HEK293 (cell line): ENCODE data around the gene AGAP1.

Source experiments
- CTCF ChIA-PET: fragments of 350-600 bp; formaldehyde crosslinking; extraction: SDS; loops from one replicate; lab custom pipeline; 2021; ENCODE audit warnings: antibody characterized with exemption; lab: Yijun Ruan, JAX
- POLR2A ChIA-PET: fragments of 300-600 bp; formaldehyde crosslinking; extraction: SDS; loops from one replicate; lab custom pipeline; 2020; ENCODE audit warnings: antibody characterized with exemption, inconsistent platforms; lab: Yijun Ruan, JAX
- H3K27ac ChIP-seq: fragments of 200-500 bp; sonication (Bioruptor generic); 2 replicates; pipeline ENCODE4 v1.5.1; 2014; ENCODE audit warnings: low read depth, low read length, control low read depth, inconsistent platforms; ENCODE audit errors: extremely low read depth
- H3K36me3 ChIP-seq, 2 experiments: fragments of 200-500 bp in 1 of 2; sonication (Bioruptor generic) in 1 of 2; 1 replicate in 1 of 2; 2 replicates in 1 of 2; pipeline ENCODE4 v1.5.1; 2014 to 2017; ENCODE audit warnings: inconsistent platforms in 2 of 2, low read length in 2 of 2; ENCODE audit not compliant: control insufficient read depth in 2 of 2, insufficient read depth in 1 of 2
- H3K4me1 ChIP-seq: fragments of 200-500 bp; sonication (Bioruptor generic); 2 replicates; pipeline ENCODE4 v1.5.1; 2014; ENCODE audit warnings: mild to moderate bottlenecking, low read length, inconsistent platforms; ENCODE audit not compliant: control insufficient read depth, insufficient read depth
- H3K4me3 ChIP-seq: 2 replicates; pipeline ENCODE4 v1.5.1; 2011; ENCODE audit warnings: low read depth, mild to moderate bottlenecking, control low read depth, low read length, moderate library complexity
- H3K9me3 ChIP-seq: fragments of 200-500 bp; sonication (Bioruptor generic); 2 replicates; pipeline ENCODE4 v1.5.1; 2014; ENCODE audit warnings: low read depth, low read length, inconsistent platforms; ENCODE audit not compliant: control insufficient read depth, insufficient read depth
- KLF9 ChIP-seq: fragments of 450-650 bp; formaldehyde crosslinking; IDR thresholded peaks from 2 replicates; pipeline ENCODE4 v1.5.1; 2016; ENCODE audit warnings: missing biosample characterization, missing genetic modification characterization, low read depth
- MYNN ChIP-seq: fragments of 450-650 bp; formaldehyde crosslinking; IDR thresholded peaks from 2 replicates; pipeline ENCODE4 v1.5.1; 2016; ENCODE audit warnings: missing biosample characterization, missing genetic modification characterization, borderline replicate concordance
- OSR2 ChIP-seq: fragments of 450-650 bp; formaldehyde crosslinking; IDR thresholded peaks from 2 replicates; pipeline ENCODE4 v1.5.1; 2016; ENCODE audit warnings: missing biosample characterization, missing genetic modification characterization
- WT1 ChIP-seq: fragments of 450-650 bp; formaldehyde crosslinking; IDR thresholded peaks from 2 replicates; pipeline ENCODE4 v1.5.1; 2016; ENCODE audit warnings: missing biosample characterization, missing genetic modification characterization
- YY1 ChIP-seq: fragments of 450-650 bp; formaldehyde crosslinking; IDR thresholded peaks from 2 replicates; pipeline ENCODE4 v1.5.1; 2018; ENCODE audit warnings: missing biosample characterization, missing genetic modification characterization
- ZIC2 ChIP-seq: fragments of 450-650 bp; formaldehyde crosslinking; IDR thresholded peaks from 2 replicates; pipeline ENCODE4 v1.5.1; 2016; ENCODE audit warnings: missing biosample characterization, missing genetic modification characterization
- ZNF114 ChIP-seq: fragments of 450-650 bp; formaldehyde crosslinking; IDR thresholded peaks from 2 replicates; pipeline ENCODE4 v1.5.0; 2017; ENCODE audit warnings: missing biosample characterization, missing genetic modification characterization
- ZNF24 ChIP-seq: fragments of 450-650 bp; formaldehyde crosslinking; IDR thresholded peaks from 2 replicates; pipeline ENCODE4 v1.5.1; 2016; ENCODE audit warnings: missing biosample characterization, missing genetic modification characterization
- ZNF391 ChIP-seq: fragments of 450-650 bp; formaldehyde crosslinking; IDR thresholded peaks from 2 replicates; pipeline ENCODE4 v1.5.1; 2016; ENCODE audit warnings: low read depth, missing biosample characterization, missing genetic modification characterization, borderline replicate concordance
- ZNF394 ChIP-seq: fragments of 450-650 bp; formaldehyde crosslinking; IDR thresholded peaks from 2 replicates; pipeline ENCODE4 v1.5.1; 2016; ENCODE audit warnings: missing biosample characterization, missing genetic modification characterization, mild to moderate bottlenecking, moderate library complexity, borderline replicate concordance
- ZNF521 ChIP-seq: fragments of 450-650 bp; formaldehyde crosslinking; IDR thresholded peaks from 2 replicates; pipeline ENCODE4 v1.5.1; 2017; ENCODE audit warnings: missing biosample characterization, mild to moderate bottlenecking, missing genetic modification characterization
- ZNF658 ChIP-seq: fragments of 450-650 bp; formaldehyde crosslinking; IDR thresholded peaks from 2 replicates; pipeline ENCODE4; 2016; ENCODE audit warnings: missing biosample characterization, missing genetic modification characterization
- ZNF664 ChIP-seq: fragments of 450-650 bp; formaldehyde crosslinking; IDR thresholded peaks from 2 replicates; pipeline ENCODE4 v1.5.1; 2016; ENCODE audit warnings: missing biosample characterization, missing genetic modification characterization
- ZNF791 ChIP-seq: fragments of 450-650 bp; formaldehyde crosslinking; IDR thresholded peaks from 2 replicates; pipeline ENCODE4 v1.5.1; 2016; ENCODE audit warnings: missing biosample characterization, missing genetic modification characterization
- ZNF843 ChIP-seq: fragments of 450-650 bp; formaldehyde crosslinking; IDR thresholded peaks from 2 replicates; pipeline ENCODE4 v1.5.1; 2016; ENCODE audit warnings: missing biosample characterization, missing genetic modification characterization
- ZSCAN16 ChIP-seq: fragments of 450-650 bp; formaldehyde crosslinking; IDR thresholded peaks from 2 replicates; pipeline ENCODE4 v1.5.1; 2016; ENCODE audit warnings: missing biosample characterization, missing genetic modification characterization
- TF ChIP-seq, protein P1 (sequence below): fragments of 450-650 bp; formaldehyde crosslinking; IDR thresholded peaks from 2 replicates; pipeline ENCODE4 v1.5.1; 2017; ENCODE audit warnings: missing biosample characterization, missing genetic modification characterization
- TF ChIP-seq, protein P2 (sequence below): fragments of 450-650 bp; formaldehyde crosslinking; IDR thresholded peaks from 2 replicates; pipeline ENCODE4 v1.5.1; 2016; ENCODE audit warnings: missing biosample characterization, missing genetic modification characterization
- TF ChIP-seq, protein P3 (sequence below): fragments of 450-650 bp; formaldehyde crosslinking; optimal IDR thresholded peaks from 2 replicates; pipeline ENCODE3; 2016; ENCODE audit warnings: missing biosample characterization, mild to moderate bottlenecking, missing genetic modification characterization
- TF ChIP-seq, protein P4 (sequence below): fragments of 450-650 bp; formaldehyde crosslinking; IDR thresholded peaks from 2 replicates; pipeline ENCODE4 v1.5.1; 2016; ENCODE audit warnings: missing biosample characterization, missing genetic modification characterization

Gene AGAP1

DNA sequence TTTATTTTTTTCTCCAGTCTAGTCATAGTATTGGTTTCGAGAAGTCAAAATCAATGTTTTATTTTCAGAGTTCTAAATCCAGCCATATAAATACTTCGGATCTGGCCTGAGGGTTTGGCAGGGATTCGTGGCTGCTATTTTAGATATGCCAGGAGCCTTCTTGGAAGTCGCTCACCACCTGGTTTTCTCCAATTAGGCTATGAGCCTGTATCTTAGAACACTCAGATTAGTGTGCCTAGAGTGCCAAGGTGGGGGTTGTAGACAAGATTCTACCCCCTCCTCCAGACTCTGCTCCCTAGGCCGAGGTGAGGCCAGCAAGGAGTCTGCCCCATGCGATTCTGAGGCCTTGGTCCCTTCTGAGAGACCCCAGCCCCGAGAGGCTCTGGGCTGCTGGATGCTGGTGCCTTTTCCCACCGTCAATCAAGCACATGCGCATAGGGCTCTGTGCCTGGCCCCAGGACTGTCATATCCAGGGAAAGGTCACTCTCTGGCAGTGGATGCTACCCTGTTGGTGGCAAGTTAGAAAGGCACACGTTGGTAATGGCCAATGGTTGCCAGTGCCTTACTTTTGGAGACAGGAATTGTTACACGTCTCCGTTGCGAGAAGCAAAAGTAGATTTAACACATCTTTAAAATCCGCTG, 197.1 kb downstream of the AGAP1 start:
- no peak overlapping the region for H3K27ac ChIP-seq
- ChIA-PET POLR2A (no interaction called here), CTCF (no interaction called here)
- H3K9me3 ChIP-seq: no peaks in the 10 kb centered on the region
- peaks cover 6% of the 10 kb centered on the region; the same call in 1 of the 2 replicates for H3K4me1 ChIP-seq
- TF ChIP-seq, protein P1, sequence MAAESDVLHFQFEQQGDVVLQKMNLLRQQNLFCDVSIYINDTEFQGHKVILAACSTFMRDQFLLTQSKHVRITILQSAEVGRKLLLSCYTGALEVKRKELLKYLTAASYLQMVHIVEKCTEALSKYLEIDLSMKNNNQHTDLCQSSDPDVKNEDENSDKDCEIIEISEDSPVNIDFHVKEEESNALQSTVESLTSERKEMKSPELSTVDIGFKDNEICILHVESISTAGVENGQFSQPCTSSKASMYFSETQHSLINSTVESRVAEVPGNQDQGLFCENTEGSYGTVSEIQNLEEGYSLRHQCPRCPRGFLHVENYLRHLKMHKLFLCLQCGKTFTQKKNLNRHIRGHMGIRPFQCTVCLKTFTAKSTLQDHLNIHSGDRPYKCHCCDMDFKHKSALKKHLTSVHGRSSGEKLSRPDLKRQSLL (tag by site-specific recombination): no peak
- TF ChIP-seq, protein P2, sequence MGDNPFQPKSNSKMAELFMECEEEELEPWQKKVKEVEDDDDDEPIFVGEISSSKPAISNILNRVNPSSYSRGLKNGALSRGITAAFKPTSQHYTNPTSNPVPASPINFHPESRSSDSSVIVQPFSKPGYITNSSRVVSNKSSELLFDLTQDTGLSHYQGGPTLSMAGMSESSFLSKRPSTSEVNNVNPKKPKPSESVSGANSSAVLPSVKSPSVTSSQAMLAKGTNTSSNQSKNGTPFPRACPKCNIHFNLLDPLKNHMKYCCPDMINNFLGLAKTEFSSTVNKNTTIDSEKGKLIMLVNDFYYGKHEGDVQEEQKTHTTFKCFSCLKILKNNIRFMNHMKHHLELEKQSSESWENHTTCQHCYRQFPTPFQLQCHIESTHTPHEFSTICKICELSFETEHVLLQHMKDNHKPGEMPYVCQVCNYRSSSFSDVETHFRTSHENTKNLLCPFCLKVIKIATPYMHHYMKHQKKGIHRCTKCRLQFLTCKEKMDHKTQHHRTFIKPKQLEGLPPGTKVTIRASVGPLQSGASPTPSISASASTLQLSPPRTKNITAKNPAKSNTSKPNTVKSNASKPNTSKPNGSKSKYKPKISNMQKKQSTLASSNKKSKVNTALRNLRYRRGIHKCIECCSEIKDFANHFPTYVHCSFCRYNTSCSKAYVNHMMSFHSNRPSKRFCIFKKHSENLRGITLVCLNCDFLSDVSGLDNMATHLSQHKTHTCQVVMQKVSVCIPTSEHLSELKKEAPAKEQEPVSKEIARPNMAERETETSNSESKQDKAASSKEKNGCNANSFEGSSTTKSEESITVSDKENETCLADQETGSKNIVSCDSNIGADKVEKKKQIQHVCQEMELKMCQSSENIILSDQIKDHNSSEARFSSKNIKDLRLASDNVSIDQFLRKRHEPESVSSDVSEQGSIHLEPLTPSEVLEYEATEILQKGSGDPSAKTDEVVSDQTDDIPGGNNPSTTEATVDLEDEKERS: no peak
- TF ChIP-seq ZNF843 (tag by site-specific recombination) (no peak), ZNF114 (tag by site-specific recombination) (no peak), ZNF664 (tag by site-specific recombination) (no peak), ZSCAN16 (no peak), ZNF24 (tag by site-specific recombination) (no peak), WT1 (tag by site-specific recombination) (no peak), ZNF394 (tag by site-specific recombination) (no peak), ZNF521 (tag by site-specific recombination) (no peak)
- TF ChIP-seq, protein P3, sequence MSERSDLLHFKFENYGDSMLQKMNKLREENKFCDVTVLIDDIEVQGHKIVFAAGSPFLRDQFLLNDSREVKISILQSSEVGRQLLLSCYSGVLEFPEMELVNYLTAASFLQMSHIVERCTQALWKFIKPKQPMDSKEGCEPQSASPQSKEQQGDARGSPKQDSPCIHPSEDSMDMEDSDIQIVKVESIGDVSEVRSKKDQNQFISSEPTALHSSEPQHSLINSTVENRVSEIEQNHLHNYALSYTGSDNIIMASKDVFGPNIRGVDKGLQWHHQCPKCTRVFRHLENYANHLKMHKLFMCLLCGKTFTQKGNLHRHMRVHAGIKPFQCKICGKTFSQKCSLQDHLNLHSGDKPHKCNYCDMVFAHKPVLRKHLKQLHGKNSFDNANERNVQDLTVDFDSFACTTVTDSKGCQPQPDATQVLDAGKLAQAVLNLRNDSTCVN: no peak
- H3K4me3 ChIP-seq: no peak overlapping the region
- no peaks in the 10 kb centered on the region for H3K36me3 ChIP-seq

DNA sequence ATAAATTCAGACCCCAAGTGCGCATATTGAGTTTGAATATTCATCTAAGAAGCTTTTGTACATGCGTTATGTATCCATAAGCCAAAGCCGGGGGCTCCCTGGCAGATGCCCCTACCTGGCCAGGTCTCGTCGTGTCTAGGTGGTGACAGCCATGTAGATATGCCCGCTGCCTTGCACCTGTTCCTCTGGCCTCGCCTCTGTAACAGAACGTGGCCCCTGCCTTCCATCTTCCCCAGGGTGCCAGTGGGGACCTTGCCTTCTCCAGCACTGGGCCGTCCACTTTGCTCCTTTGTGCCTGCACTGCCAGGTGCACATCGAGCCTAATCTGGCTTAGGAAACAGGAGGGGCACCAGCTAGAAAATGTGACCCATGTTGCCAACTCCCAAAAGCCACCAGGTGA, 198.2 kb downstream of the AGAP1 start:
- POLR2A ChIA-PET: no interaction called here

More for the DNA sequence above, 198.2 kb downstream of the AGAP1 start:
- no peak overlapping the region for H3K4me3 ChIP-seq
- H3K36me3 ChIP-seq: no peaks in the 10 kb centered on the region
- peaks cover 6% of the 10 kb centered on the region; the same call in 1 of the 2 replicates for H3K4me1 ChIP-seq
- no peak overlapping the region for H3K27ac ChIP-seq
- TF ChIP-seq, protein P1 (tag by site-specific recombination): no peak
- no peak for TF ChIP-seq OSR2 (tag by site-specific recombination)
- TF ChIP-seq, protein P4, sequence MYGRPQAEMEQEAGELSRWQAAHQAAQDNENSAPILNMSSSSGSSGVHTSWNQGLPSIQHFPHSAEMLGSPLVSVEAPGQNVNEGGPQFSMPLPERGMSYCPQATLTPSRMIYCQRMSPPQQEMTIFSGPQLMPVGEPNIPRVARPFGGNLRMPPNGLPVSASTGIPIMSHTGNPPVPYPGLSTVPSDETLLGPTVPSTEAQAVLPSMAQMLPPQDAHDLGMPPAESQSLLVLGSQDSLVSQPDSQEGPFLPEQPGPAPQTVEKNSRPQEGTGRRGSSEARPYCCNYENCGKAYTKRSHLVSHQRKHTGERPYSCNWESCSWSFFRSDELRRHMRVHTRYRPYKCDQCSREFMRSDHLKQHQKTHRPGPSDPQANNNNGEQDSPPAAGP: no peak
- TF ChIP-seq ZNF791 (tag by site-specific recombination): no peak
- no peak for TF ChIP-seq ZNF391
- no peak for TF ChIP-seq ZIC2 (tag by site-specific recombination)
- TF ChIP-seq YY1 (tag by site-specific recombination): no peak
- TF ChIP-seq MYNN: no peak
- no peak for TF ChIP-seq KLF9 (tag by site-specific recombination)
- no peak for TF ChIP-seq ZNF658
- CTCF ChIA-PET: interaction anchor here (0.6 kb wide), 1 partner anchor 49 kb away, joined by 3 read pairs; no protein-coding TSS in a partner anchor
- no peaks in the 10 kb centered on the region for H3K9me3 ChIP-seq
